Left ventricle myocardium inferior (tissue), 1 donor: Measurements from ENCODE around the gene NDE1. TPM values are rescaled to one million over a fixed set of nuclear protein-coding genes. Genes with fewer than 3 reads are reported as not detected.
A peak's percentile ranks its signal among the peaks of the same experiment; 100 is the strongest.
"Not testable (repeated sequence)": the region's sequence is repeated elsewhere in the genome, so short reads cannot be mapped to it uniquely, and the experiment has no call there.

Source experiments
- DNase-seq: peaks from one replicate; pipeline ENCODE4 v3.0.0-alpha.2; 2020
- H3K27ac ChIP-seq: fragments of 200-600 bp; replicated peaks from 2 replicates; pipeline ENCODE4 v1.8.0; 2021
- H3K27me3 ChIP-seq: fragments of 200-600 bp; 2 replicates; pipeline ENCODE4 v1.8.0; 2021; ENCODE audit warnings: low read depth
- H3K36me3 ChIP-seq: fragments of 200-600 bp; 2 replicates; pipeline ENCODE4 v1.8.0; 2021
- H3K4me1 ChIP-seq: fragments of 200-600 bp; 2 replicates; pipeline ENCODE4 v1.8.0; 2021
- H3K4me3 ChIP-seq: fragments of 200-600 bp; 2 replicates; pipeline ENCODE4 v1.8.0; 2021; ENCODE audit warnings: mild to moderate bottlenecking, moderate library complexity
- H3K9me3 ChIP-seq: fragments of 200-600 bp; replicated peaks from 2 replicates; pipeline ENCODE4 v1.8.0; 2021
- intact Hi-C: fragments of 100-400 bp; cut with micrococcal nuclease; formaldehyde crosslinking; loops from one replicate; pipeline ENCODE4 v1.11.0; 2022
- total RNA-seq: library from RNA; stranded (reverse); fragmentation: NEBNext Ultra II Directional; extraction: Animal tissue kit (Norgen Biotek cat#: 25700); gene quantifications from one replicate; pipeline ENCODE4 v1.2.1, GENCODE V29; 2021
- TF ChIP-seq, protein P1 (sequence below): fragments of 200-600 bp; IDR thresholded peaks from 2 replicates; pipeline ENCODE4 v1.8.0; 2021; ENCODE audit warnings: antibody characterized with exemption, mild to moderate bottlenecking, borderline replicate concordance
- donor health status: DM: no; HTN: yes; CAD: no; lungs with severe emphysema.

Gene NDE1
- total RNA-seq, 1 donor from 2014 or later = 16.3 TPM

DNA sequence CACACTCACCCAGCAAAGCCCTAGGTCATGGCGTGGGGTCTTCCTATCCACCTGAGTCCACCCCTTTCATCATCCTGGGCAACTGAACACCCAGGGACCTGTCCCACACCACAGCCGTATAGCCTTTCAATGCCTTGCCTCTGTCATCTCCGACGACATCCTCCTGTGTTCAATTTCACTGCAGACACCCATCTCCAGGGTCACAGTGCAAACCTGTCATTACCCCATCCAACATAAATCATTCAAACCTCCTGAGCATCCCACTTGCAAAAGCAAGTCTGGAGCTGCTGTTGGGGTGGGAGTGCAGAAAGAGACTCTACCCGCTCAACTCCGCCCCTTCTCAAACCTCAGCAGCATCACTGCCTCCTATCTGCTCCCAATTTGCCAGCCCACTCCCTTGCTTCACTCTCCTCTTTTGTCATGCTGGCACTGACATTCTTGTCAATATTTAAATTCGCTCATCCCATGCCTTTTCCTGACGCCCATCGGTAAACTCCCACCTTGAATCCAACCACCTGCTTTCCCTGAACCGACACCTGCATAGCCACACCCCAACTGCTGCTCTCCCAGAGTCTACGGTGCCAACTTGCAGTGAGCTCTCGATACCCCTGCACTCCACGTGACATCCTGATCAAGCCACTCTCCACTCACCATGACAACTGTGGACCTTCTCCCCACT lies 44.1 kb upstream of the NDE1 start:
- Histone ChIP-seq H3K9me3 (no peaks in the 10 kb centered on the region), H3K27ac (no peak overlapping the region), H3K27me3 (no peaks in the 10 kb centered on the region), H3K4me1 (peaks cover 29% of the 10 kb centered on the region), H3K36me3 (peaks cover 91% of the 10 kb centered on the region), H3K4me3 (no peak overlapping the region)
- DNase-seq = no peak
- TF ChIP-seq, protein P1, sequence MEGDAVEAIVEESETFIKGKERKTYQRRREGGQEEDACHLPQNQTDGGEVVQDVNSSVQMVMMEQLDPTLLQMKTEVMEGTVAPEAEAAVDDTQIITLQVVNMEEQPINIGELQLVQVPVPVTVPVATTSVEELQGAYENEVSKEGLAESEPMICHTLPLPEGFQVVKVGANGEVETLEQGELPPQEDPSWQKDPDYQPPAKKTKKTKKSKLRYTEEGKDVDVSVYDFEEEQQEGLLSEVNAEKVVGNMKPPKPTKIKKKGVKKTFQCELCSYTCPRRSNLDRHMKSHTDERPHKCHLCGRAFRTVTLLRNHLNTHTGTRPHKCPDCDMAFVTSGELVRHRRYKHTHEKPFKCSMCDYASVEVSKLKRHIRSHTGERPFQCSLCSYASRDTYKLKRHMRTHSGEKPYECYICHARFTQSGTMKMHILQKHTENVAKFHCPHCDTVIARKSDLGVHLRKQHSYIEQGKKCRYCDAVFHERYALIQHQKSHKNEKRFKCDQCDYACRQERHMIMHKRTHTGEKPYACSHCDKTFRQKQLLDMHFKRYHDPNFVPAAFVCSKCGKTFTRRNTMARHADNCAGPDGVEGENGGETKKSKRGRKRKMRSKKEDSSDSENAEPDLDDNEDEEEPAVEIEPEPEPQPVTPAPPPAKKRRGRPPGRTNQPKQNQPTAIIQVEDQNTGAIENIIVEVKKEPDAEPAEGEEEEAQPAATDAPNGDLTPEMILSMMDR = no peak
- intact Hi-C loops = no loop called here

DNA sequence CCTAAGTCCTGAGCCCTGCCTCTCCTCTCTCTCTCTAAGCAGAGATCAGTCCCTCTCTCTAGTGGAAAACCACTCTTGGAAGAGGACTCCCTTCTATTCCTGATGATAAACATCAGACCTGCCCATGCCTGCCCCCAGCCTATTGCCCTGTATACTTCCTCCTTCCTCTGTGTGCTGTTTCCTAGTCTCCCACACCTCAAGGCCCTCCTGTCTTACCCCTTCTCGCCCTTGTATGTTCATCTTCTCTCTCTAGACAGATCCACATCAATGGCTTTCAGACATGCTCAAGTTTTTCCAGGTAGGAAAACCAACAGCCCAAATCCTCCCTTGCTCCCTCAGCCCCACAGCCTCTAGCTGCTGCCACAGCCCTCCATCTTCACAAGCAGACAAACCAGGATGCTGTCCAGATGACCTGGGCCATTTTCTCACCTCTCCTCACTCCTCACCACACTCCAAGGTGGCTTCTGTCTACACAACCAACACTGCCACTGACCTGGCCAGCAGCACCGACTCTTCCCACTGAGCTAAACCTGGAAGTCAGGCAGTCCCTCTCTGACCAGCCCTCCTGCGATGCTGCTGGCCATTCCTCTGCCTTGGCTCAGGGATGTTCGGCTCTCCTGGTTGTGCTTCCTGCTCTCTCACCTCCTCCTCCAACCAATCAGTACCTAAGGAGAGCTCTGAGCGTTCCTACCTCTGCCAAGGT lies 43.4 kb upstream of the NDE1 start:
- TF ChIP-seq, protein P1 = no peak
- no peak overlapping the region for H3K4me3 ChIP-seq
- peaks cover 29% of the 10 kb centered on the region for H3K4me1 ChIP-seq
- H3K9me3 ChIP-seq = no peaks in the 10 kb centered on the region
- intact Hi-C loops = no loop called here
- H3K36me3 ChIP-seq = peaks cover 91% of the 10 kb centered on the region
- no peak for DNase-seq
- H3K27me3 ChIP-seq = no peaks in the 10 kb centered on the region
- H3K27ac ChIP-seq = peak overlapping the region; percentile 85

DNA sequence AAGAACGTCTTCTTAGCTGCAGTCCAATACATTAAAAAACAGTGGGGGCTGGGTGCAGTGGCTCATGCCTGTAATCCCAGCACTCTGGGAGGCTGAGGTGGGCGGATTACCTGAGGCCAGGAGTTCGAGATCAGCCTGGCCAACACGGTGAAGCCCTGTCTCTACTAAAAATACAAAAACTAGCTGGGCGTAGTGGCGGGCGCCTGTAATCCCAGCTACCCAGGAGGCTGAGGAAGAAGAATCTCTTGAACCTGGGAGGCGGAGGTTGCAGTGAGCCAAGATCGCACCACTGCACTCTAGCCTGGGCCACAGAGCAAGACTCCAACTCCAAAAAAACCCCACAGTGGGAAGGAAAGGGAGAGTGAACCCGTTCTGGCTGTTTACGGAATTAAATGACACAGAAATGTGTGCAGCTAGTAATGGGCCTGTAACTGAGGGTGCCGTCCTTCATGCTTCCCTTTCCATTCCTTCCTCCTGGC lies 42.8 kb upstream of the NDE1 start:
- intact Hi-C loops, DNase-seq, H3K4me3 ChIP-seq, H3K9me3 ChIP-seq, H3K27me3 ChIP-seq: not testable (repeated sequence)
- H3K36me3 ChIP-seq = peaks cover 91% of the 10 kb centered on the region
- H3K27ac ChIP-seq = peak overlapping the region; percentile 85
- H3K4me1 ChIP-seq = peaks cover 29% of the 10 kb centered on the region

DNA sequence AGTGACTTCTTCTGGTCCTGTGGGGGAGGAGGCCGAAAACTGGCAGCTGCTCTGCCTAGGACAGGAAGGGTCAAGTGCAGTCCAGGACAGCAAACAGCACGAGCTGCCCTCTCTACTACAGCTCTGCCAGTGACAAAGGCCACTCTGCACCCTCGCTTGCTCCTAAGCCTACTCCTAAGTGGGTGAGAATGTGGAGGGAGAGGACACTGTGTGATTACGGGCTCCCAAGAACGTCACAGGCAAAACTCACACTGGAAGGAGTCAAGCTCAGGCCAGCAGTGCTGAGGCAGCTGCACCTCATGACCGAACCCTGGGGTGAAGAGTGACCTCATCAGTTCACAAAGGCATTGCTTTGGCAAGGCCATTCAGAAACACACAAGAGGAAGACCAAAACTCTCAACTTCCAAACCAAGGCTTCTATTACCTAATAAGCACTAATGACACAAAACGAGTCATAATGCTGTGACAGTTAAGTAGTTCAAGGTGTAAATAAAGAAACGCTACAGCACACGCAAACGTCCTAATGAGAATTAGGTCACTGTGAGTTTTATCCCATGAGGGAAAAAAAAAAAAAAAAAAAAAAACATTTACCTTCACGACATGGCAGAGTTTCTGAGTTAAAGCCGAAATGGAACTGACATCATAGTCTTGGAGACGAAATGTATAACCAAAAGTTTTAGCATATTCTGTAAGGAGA lies 42.2 kb upstream of the NDE1 start:
- peak overlapping the region; percentile 85 for H3K27ac ChIP-seq
- no peaks in the 10 kb centered on the region for H3K27me3 ChIP-seq
- intact Hi-C loops = no loop called here
- H3K9me3 ChIP-seq = no peaks in the 10 kb centered on the region
- peaks cover 91% of the 10 kb centered on the region for H3K36me3 ChIP-seq
- peak; percentile 66 for DNase-seq
- H3K4me3 ChIP-seq = no peak overlapping the region
- peaks cover 29% of the 10 kb centered on the region for H3K4me1 ChIP-seq
- TF ChIP-seq, protein P1 = no peak

DNA sequence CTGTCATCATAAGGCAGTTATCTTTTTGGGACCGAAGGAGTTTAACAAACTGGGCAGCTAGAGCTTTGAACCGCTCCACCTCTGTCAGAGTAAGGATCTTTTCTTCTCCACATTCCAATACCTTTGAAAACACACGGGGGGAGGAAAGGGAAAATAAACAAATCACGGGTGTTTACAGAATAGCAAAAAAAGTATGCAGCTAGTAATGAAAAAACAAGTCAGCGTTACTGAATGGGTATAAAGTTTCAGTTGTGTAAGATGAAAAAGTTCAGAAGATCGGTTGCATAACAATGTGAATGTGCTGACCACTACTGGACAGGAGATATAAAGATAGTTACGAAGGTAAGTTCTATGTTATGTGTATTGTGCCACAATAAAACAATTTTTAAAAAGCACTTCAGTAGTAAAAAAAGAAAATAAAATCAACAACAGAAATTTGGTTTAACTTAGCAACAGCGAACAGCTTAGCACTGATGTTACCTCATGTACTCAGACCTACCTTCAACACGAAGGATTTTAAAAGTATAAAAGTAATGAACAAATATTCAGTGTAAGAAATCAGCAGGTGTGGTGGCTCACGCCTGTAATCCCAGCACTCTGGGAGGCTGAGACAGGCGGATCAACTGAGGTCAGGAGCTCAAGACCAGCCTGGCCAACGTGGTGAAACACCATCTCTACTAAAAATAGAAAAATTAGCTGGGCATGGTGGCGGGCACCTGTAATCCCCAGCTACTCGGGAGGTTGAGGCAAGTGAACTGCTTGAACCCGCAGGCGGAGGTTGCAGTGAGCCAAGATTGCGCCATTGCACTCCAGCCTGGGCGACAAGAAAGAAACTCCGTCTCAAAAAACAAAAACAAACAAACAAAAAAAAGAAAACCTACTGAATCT lies 41.4 kb upstream of the NDE1 start:
- peak overlapping the region; percentile 85 for H3K27ac ChIP-seq
- no peak for DNase-seq
- no peaks in the 10 kb centered on the region for H3K27me3 ChIP-seq
- H3K4me3 ChIP-seq = no peak overlapping the region
- TF ChIP-seq, protein P1 = no peak
- intact Hi-C loops = no loop called here
- H3K36me3 ChIP-seq = peaks cover 91% of the 10 kb centered on the region
- H3K9me3 ChIP-seq = no peaks in the 10 kb centered on the region
- peaks cover 29% of the 10 kb centered on the region for H3K4me1 ChIP-seq
